Measurements from ENCODE around the gene AMFR. TPM values are rescaled to one million over a fixed set of nuclear protein-coding genes. Genes with fewer than 3 reads are reported as not detected.

AMFR gene
- total and polyA plus RNA-seq, 7 experiments from 2014 or later, result 35.7 to 83.3 (median 55.1) TPM

DNA sequence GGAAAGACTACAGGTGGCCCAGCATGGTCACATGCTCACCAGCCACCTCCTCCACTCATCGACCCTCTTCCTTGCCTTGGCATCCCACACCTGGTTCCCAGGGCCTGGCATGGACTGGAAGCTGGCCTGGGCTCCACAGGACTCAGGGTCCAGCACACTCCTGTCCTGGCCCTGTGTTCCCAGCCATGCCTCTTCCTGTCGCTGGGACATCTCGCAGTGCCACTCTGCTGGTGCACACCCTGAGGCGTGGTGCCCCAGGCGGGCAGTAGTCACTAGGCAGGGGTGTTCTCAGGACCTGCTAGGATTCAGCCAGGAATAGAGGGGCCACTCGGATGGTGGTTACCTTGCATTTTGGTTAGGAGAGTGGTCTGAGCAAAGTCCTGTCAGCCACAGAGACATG lies 99.4 kb downstream of the AMFR start:
- H3K27me3 ChIP-seq (ENCODE audit: control insufficient read depth in 2 of 2, insufficient read depth in 2 of 2, low read length in 2 of 2), result no peaks in the 10 kb centered on the region
- POLR2A ChIA-PET, result no interaction called here
- DNase-seq (no peak), ATAC-seq (no peak)
- no peak overlapping the region for H3K27ac ChIP-seq (ENCODE audit: low read depth, low read length)
- no peaks in the 10 kb centered on the region for H3K36me3 ChIP-seq (ENCODE audit: control insufficient read depth in 2 of 3, insufficient read depth in 3 of 3, low read length in 3 of 3)
- H3K4me1 Mint-ChIP-seq, result peaks cover 0 to 3% (median 0%) of the 10 kb centered on the region in 7 donors
- H3K4me3 Mint-ChIP-seq, result no peak overlapping the region
- no peaks in the 10 kb centered on the region for H3K9me3 ChIP-seq (ENCODE audit: control insufficient read depth in 2 of 3, low read length in 3 of 3)
- H3K27me3 Mint-ChIP-seq, result peaks cover 0 to 2% (median 0%) of the 10 kb centered on the region in 5 donors
- intact Hi-C loops (cut with micrococcal nuclease), result no loop called here
- no peaks in the 10 kb centered on the region for H3K9me3 Mint-ChIP-seq
- H3K27ac Mint-ChIP-seq, result peak overlapping the region in 1 of 9 donors; percentile 11
- no peaks in the 10 kb centered on the region for H3K36me3 Mint-ChIP-seq
- H3K4me3 ChIP-seq (ENCODE audit: low read length), result no peak overlapping the region
- H3K4me1 ChIP-seq (ENCODE audit: control insufficient read depth in 2 of 2, insufficient read depth in 2 of 2, low read length in 2 of 2), result no peaks in the 10 kb centered on the region
- CTCF ChIA-PET, result no interaction called here

DNA sequence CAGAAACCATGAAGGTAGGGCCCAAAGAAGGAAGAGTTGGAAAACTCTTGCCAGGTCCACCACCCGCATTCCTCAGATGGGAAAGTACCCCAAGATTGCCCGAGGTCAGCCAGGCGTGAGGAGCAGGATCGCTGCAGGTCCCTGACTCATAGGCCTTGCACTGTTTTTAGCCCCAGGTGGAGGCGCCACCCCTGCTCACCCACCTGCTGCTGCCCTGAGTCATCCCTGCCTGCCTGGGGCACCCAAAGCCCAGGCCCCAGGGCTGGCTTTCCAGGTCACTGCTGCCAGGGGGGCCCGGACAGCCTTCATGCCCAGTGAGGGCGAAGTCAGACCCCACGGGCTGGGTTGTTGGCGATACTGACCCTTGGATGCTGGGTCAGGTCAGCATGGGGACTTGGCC lies 100.9 kb downstream of the AMFR start:
- no peaks in the 10 kb centered on the region for H3K9me3 Mint-ChIP-seq
- Histone ChIP-seq H3K27me3 (ENCODE audit: control insufficient read depth in 2 of 2, insufficient read depth in 2 of 2, low read length in 2 of 2) (no peaks in the 10 kb centered on the region), H3K36me3 (ENCODE audit: control insufficient read depth in 2 of 3, insufficient read depth in 3 of 3, low read length in 3 of 3) (no peaks in the 10 kb centered on the region), H3K4me1 (ENCODE audit: control insufficient read depth in 2 of 2, insufficient read depth in 2 of 2, low read length in 2 of 2) (no peaks in the 10 kb centered on the region), H3K27ac (ENCODE audit: low read depth, low read length) (no peak overlapping the region), H3K9me3 (ENCODE audit: control insufficient read depth in 2 of 3, low read length in 3 of 3) (no peaks in the 10 kb centered on the region), H3K4me3 (ENCODE audit: low read length) (no peak overlapping the region)
- intact Hi-C loops (cut with micrococcal nuclease), result no loop called here
- ChIA-PET POLR2A (no interaction called here), CTCF (interaction anchor here (1.0 kb wide), 1 partner anchor 9 kb away, joined by 5 read pairs; no protein-coding TSS in a partner anchor)
- no peaks in the 10 kb centered on the region for H3K36me3 Mint-ChIP-seq
- ATAC-seq (no peak), DNase-seq (no peak)
- H3K27me3 Mint-ChIP-seq, result peaks cover 0 to 5% (median 0%) of the 10 kb centered on the region in 5 donors
- no peak overlapping the region for H3K4me3 Mint-ChIP-seq
- H3K4me1 Mint-ChIP-seq, result peaks cover 0 to 4% (median 0%) of the 10 kb centered on the region in 7 donors
- H3K27ac Mint-ChIP-seq, result no peak overlapping the region

DNA sequence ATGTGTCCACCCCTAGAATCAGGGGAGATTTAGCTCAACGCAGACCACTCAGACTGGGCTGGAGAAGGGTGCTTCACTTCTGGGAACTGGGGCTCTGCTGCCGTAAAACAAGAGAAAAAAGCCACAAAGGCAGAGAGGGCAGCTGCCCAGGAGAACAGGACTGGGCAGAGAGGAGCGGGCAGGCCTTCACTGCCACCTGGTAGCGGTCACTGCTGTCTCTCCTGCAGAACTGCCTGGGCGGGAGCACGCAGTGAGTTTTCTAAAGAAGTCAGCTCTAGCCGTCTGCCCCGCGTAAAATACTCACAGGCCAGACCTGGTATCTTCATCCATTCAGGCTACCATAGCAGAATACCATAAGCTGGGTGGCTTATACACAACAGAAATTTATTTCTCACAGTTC lies 103.8 kb downstream of the AMFR start:
- peaks cover 0 to 9% (median 4%) of the 10 kb centered on the region in 5 donors for H3K27me3 Mint-ChIP-seq
- Histone ChIP-seq H3K27me3 (ENCODE audit: control insufficient read depth in 2 of 2, insufficient read depth in 2 of 2, low read length in 2 of 2) (no peaks in the 10 kb centered on the region), H3K36me3 (ENCODE audit: control insufficient read depth in 2 of 3, insufficient read depth in 3 of 3, low read length in 3 of 3) (no peaks in the 10 kb centered on the region), H3K9me3 (ENCODE audit: control insufficient read depth in 2 of 3, low read length in 3 of 3) (no peaks in the 10 kb centered on the region), H3K4me3 (ENCODE audit: low read length) (no peak overlapping the region), H3K4me1 (ENCODE audit: control insufficient read depth in 2 of 2, insufficient read depth in 2 of 2, low read length in 2 of 2) (peaks cover 0 to 7% of the 10 kb centered on the region in 2 donors), H3K27ac (ENCODE audit: low read depth, low read length) (no peak overlapping the region)
- CTCF ChIA-PET, result no interaction called here
- peaks cover 0 to 14% (median 2%) of the 10 kb centered on the region in 7 donors for H3K4me1 Mint-ChIP-seq
- no peak overlapping the region for H3K27ac Mint-ChIP-seq
- H3K9me3 Mint-ChIP-seq, result no peaks in the 10 kb centered on the region
- no peak overlapping the region for H3K4me3 Mint-ChIP-seq
- H3K36me3 Mint-ChIP-seq, result no peaks in the 10 kb centered on the region
- DNase-seq (no peak), ATAC-seq (no peak)
- POLR2A ChIA-PET, result no interaction called here
- intact Hi-C loops (cut with micrococcal nuclease), result no loop called here

DNA sequence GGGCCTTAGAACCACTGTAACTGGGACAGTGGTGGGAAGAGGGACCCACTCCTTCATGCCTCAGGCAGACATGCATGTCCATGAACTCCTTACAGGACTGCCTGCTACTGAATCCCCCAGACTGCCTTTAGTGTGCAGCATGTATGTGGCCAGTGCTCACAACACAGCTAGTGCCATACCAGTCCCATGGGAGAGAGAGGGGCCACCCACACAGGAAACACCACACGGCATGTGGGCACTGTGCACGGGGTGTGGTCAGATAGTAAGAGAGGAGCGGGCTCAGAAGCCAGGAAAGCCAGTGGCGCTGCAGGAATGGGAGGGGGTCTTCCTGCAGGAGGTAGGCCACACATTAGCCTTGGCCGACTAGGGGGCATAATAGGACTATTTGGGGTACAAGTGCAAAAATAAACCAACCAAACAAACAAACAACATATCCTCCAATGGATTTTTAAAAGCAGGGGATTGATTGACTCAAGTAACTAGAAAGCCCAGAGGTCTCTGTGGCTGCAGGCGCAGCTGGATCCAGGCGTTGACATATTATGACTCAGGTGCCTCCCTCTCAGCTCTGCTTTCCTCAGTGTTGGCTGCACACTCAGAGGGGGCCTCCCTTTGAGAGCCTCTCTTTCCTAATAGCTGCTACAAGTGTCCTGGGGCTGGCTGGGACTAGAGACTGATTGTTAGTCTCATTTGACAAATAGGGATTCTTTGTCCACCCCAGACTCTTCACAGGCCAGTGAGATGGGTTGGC lies 104.4 kb downstream of the AMFR start:
- no peak overlapping the region for H3K27ac ChIP-seq (ENCODE audit: low read depth, low read length)
- no peaks in the 10 kb centered on the region for H3K9me3 Mint-ChIP-seq
- peak overlapping the region in 1 of 9 donors; percentile 13 for H3K27ac Mint-ChIP-seq
- H3K4me3 ChIP-seq (ENCODE audit: low read length), result no peak overlapping the region
- ChIA-PET POLR2A (no interaction called here), CTCF (interaction anchor here (0.7 kb wide), 2 partner anchors 17 to 73 kb away, joined by 3 read pairs; no protein-coding TSS in a partner anchor)
- peaks cover 0 to 14% (median 1%) of the 10 kb centered on the region in 7 donors for H3K4me1 Mint-ChIP-seq
- DNase-seq (no peak), ATAC-seq (no peak)
- intact Hi-C loops (cut with micrococcal nuclease), result no loop called here
- no peaks in the 10 kb centered on the region for H3K27me3 ChIP-seq (ENCODE audit: control insufficient read depth in 2 of 2, insufficient read depth in 2 of 2, low read length in 2 of 2)
- no peaks in the 10 kb centered on the region for H3K36me3 Mint-ChIP-seq
- no peaks in the 10 kb centered on the region for H3K9me3 ChIP-seq (ENCODE audit: control insufficient read depth in 2 of 3, low read length in 3 of 3)
- H3K4me3 Mint-ChIP-seq, result no peak overlapping the region
- H3K4me1 ChIP-seq (ENCODE audit: control insufficient read depth in 2 of 2, insufficient read depth in 2 of 2, low read length in 2 of 2), result peaks cover 0 to 7% of the 10 kb centered on the region in 2 donors
- peaks cover 0 to 9% (median 4%) of the 10 kb centered on the region in 5 donors for H3K27me3 Mint-ChIP-seq
- H3K36me3 ChIP-seq (ENCODE audit: control insufficient read depth in 2 of 3, insufficient read depth in 3 of 3, low read length in 3 of 3), result no peaks in the 10 kb centered on the region

DNA sequence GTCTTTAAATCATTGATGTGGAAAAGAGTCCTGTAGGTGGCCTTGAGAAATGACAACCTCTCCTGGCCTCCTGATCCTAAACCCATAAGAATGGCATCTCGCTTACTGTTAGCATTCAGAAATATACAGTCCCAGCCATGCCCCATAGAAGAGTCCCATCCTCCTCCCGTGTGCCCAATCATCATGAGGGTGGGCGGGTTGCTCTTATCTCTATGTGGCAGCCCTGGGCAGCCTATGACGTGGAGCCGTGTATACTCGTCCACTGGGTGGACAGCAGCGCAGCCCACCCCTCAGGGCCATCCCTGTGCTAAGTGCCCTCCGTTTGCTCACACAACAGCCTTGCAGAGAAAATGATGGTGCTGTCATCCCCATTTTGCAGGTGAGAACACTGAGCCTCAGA lies 105.3 kb downstream of the AMFR start:
- H3K4me1 ChIP-seq (ENCODE audit: control insufficient read depth in 2 of 2, insufficient read depth in 2 of 2, low read length in 2 of 2), result peaks cover 0 to 7% of the 10 kb centered on the region in 2 donors
- Mint-ChIP-seq H3K4me3 (peak overlapping the region in 1 of 10 donors; percentile 38), H3K4me1 (peaks cover 0 to 14% (median 0%) of the 10 kb centered on the region in 7 donors), H3K27ac (peak overlapping the region in 1 of 9 donors; percentile 33), H3K36me3 (no peaks in the 10 kb centered on the region), H3K9me3 (no peaks in the 10 kb centered on the region), H3K27me3 (peaks cover 0 to 9% (median 4%) of the 10 kb centered on the region in 5 donors)
- ATAC-seq (no peak), DNase-seq (no peak)
- H3K27ac ChIP-seq (ENCODE audit: low read depth, low read length), result no peak overlapping the region
- CTCF ChIA-PET, result interaction anchor here (0.7 kb wide), 2 partner anchors 16 to 72 kb away, joined by 3 read pairs; no protein-coding TSS in a partner anchor
- H3K36me3 ChIP-seq (ENCODE audit: control insufficient read depth in 2 of 3, insufficient read depth in 3 of 3, low read length in 3 of 3), result no peaks in the 10 kb centered on the region
- no peaks in the 10 kb centered on the region for H3K9me3 ChIP-seq (ENCODE audit: control insufficient read depth in 2 of 3, low read length in 3 of 3)
- intact Hi-C loops (cut with micrococcal nuclease), result no loop called here
- POLR2A ChIA-PET, result no interaction called here
- no peak overlapping the region for H3K4me3 ChIP-seq (ENCODE audit: low read length)
- no peaks in the 10 kb centered on the region for H3K27me3 ChIP-seq (ENCODE audit: control insufficient read depth in 2 of 2, insufficient read depth in 2 of 2, low read length in 2 of 2)

DNA sequence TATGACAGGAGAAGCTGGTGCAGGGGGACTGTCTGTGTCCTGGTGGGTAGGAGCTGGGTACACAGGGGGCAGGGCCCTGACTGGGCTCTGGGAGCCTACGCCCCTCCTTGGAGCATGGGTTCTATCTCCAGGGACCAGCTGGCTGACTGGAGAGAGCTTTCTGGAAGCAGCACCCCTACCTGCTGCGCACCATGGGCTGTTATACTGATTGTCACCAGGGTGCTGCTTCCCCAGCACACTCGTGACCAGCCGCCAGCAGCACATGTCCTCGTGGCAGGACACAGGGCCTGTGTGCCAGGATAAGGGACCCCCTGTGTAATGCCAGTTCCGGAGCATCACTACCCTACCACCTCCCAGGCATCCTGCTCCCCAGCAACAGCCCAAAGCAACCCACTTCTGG lies 106.0 kb downstream of the AMFR start:
- POLR2A ChIA-PET, result no interaction called here
- no peaks in the 10 kb centered on the region for H3K9me3 Mint-ChIP-seq
- no peaks in the 10 kb centered on the region for H3K27me3 ChIP-seq (ENCODE audit: control insufficient read depth in 2 of 2, insufficient read depth in 2 of 2, low read length in 2 of 2)
- no peaks in the 10 kb centered on the region for H3K36me3 Mint-ChIP-seq
- H3K9me3 ChIP-seq (ENCODE audit: control insufficient read depth in 2 of 3, low read length in 3 of 3), result no peaks in the 10 kb centered on the region
- peaks cover 0 to 7% of the 10 kb centered on the region in 2 donors for H3K4me1 ChIP-seq (ENCODE audit: control insufficient read depth in 2 of 2, insufficient read depth in 2 of 2, low read length in 2 of 2)
- peaks cover 0 to 14% (median 0%) of the 10 kb centered on the region in 7 donors for H3K4me1 Mint-ChIP-seq
- H3K4me3 ChIP-seq (ENCODE audit: low read length), result no peak overlapping the region
- no peak overlapping the region for H3K27ac Mint-ChIP-seq
- no peak overlapping the region for H3K4me3 Mint-ChIP-seq
- no peaks in the 10 kb centered on the region for H3K36me3 ChIP-seq (ENCODE audit: control insufficient read depth in 2 of 3, insufficient read depth in 3 of 3, low read length in 3 of 3)
- intact Hi-C loops (cut with micrococcal nuclease), result loop anchor here in 1 of 2 donors (2.0 to 5.0 kb wide), 2 partner anchors 37 to 477 kb away; no protein-coding TSS in a partner anchor
- peaks cover 0 to 9% (median 4%) of the 10 kb centered on the region in 5 donors for H3K27me3 Mint-ChIP-seq
- DNase-seq, result no peak
- no peak overlapping the region for H3K27ac ChIP-seq (ENCODE audit: low read depth, low read length)
- ATAC-seq, result no peak
- CTCF ChIA-PET, result interaction anchor here (1.6 to 2.9 kb wide), 2 partner anchors 11 to 375 kb away, joined by 6 to 22 read pairs; no protein-coding TSS in a partner anchor
